ENCODE data around the gene SLC4A3. TPM values are rescaled to one million over a fixed set of nuclear protein-coding genes. Genes with fewer than 3 reads are reported as not detected.

SLC4A3 gene, protein sequence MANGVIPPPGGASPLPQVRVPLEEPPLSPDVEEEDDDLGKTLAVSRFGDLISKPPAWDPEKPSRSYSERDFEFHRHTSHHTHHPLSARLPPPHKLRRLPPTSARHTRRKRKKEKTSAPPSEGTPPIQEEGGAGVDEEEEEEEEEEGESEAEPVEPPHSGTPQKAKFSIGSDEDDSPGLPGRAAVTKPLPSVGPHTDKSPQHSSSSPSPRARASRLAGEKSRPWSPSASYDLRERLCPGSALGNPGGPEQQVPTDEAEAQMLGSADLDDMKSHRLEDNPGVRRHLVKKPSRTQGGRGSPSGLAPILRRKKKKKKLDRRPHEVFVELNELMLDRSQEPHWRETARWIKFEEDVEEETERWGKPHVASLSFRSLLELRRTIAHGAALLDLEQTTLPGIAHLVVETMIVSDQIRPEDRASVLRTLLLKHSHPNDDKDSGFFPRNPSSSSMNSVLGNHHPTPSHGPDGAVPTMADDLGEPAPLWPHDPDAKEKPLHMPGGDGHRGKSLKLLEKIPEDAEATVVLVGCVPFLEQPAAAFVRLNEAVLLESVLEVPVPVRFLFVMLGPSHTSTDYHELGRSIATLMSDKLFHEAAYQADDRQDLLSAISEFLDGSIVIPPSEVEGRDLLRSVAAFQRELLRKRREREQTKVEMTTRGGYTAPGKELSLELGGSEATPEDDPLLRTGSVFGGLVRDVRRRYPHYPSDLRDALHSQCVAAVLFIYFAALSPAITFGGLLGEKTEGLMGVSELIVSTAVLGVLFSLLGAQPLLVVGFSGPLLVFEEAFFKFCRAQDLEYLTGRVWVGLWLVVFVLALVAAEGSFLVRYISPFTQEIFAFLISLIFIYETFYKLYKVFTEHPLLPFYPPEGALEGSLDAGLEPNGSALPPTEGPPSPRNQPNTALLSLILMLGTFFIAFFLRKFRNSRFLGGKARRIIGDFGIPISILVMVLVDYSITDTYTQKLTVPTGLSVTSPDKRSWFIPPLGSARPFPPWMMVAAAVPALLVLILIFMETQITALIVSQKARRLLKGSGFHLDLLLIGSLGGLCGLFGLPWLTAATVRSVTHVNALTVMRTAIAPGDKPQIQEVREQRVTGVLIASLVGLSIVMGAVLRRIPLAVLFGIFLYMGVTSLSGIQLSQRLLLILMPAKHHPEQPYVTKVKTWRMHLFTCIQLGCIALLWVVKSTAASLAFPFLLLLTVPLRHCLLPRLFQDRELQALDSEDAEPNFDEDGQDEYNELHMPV
- 13.5 TPM for total RNA-seq

DNA sequence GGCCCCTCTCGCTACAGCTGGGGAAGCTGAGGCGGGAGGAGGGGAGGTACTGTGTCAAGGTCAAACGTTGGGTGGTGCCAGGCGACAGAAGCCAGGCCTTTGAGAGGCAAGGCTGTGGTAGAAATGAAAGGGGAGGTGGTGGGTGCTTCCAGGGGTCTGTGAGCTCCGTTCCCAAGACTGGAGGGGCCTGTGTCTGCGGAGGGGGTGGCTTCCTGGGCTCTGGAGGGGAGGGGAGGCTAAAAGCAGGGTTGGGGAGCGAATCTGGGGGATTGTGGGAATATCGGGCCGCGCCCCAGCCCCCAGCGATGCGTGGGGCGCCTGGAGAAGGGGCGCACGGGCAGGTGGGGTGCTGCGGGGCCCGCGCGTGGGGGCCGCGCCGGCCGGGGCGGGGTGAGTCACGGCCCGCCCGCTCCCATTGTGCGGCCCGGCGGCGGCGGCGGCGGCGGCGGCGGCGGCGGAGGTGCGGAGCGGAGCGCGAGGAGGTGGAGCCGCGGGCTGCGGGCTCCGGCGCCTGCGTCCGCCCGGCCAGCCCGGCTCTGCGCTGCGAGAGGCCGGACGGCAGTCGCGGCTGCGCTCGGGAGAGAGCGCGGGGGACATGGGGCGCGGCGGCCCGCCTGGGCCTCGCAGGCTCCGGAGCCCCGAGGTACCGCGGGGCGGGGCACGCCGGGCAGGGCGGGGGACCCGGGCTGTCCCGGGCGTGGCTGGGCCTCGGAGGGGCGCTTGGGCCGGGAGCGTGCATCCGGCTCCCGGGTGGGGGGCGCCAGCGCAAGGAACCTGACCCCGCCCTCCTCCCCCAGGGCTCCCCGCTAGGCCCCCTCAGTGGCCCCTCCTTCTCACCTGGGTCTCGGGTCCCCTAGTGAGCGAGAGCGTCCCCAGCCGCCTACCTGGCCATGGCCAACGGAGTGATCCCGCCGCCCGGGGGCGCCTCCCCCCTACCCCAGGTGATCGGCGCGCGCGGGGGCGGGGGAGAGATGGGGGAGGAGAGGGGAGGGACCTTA is at the start of gene SLC4A3:
TSS of gene SLC4A3 (plus strand) at position 528 of the 998 bp plus-strand sequence. CDS start at position 891, 363 bp downstream.
- Histone ChIP-seq H3K4me3 (peak within 1 kb of the TSS; percentile 45 to 82), H3K4me1 (peaks cover 12% of the 10 kb centered on the region), H3K36me3 (no peaks in the 10 kb centered on the region), H3K9me3 (no peaks in the 10 kb centered on the region), H3K27ac (peak within 1 kb of the TSS; percentile 7), H3K27me3 (no peaks in the 10 kb centered on the region)
- intact Hi-C loops (cut with DNase I) = no loop called here
- TF ChIP-seq, protein P1, sequence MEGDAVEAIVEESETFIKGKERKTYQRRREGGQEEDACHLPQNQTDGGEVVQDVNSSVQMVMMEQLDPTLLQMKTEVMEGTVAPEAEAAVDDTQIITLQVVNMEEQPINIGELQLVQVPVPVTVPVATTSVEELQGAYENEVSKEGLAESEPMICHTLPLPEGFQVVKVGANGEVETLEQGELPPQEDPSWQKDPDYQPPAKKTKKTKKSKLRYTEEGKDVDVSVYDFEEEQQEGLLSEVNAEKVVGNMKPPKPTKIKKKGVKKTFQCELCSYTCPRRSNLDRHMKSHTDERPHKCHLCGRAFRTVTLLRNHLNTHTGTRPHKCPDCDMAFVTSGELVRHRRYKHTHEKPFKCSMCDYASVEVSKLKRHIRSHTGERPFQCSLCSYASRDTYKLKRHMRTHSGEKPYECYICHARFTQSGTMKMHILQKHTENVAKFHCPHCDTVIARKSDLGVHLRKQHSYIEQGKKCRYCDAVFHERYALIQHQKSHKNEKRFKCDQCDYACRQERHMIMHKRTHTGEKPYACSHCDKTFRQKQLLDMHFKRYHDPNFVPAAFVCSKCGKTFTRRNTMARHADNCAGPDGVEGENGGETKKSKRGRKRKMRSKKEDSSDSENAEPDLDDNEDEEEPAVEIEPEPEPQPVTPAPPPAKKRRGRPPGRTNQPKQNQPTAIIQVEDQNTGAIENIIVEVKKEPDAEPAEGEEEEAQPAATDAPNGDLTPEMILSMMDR (IDR thresholded peaks at IDR 0.05) = no peak
- TF ChIP-seq POLR2A (IDR thresholded peaks at IDR 0.05) = no peak
- TF ChIP-seq POLR2AphosphoS5 (IDR thresholded peaks at IDR 0.05; ENCODE audit: insufficient read depth in 1 of 2, low read depth in 1 of 2) = no peak
- no peak for DNase-seq (ENCODE audit: extremely low spot score in 2 of 2)

GRCh38 chr2:219578811-219579613 is 48.4 kb upstream of the SLC4A3 start:
- H3K27ac ChIP-seq = no peak overlapping the region
- H3K4me3 ChIP-seq = no peak overlapping the region
- no peaks in the 10 kb centered on the region for H3K9me3 ChIP-seq
- H3K4me1 ChIP-seq = no peaks in the 10 kb centered on the region
- intact Hi-C loops (cut with DNase I) = no loop called here
- H3K36me3 ChIP-seq = no peaks in the 10 kb centered on the region
- DNase-seq (ENCODE audit: extremely low spot score in 2 of 2) = no peak
- TF ChIP-seq POLR2A (IDR thresholded peaks at IDR 0.05) (no peak), POLR2AphosphoS5 (IDR thresholded peaks at IDR 0.05; ENCODE audit: insufficient read depth in 1 of 2, low read depth in 1 of 2) (no peak)
- no peaks in the 10 kb centered on the region for H3K27me3 ChIP-seq

DNA sequence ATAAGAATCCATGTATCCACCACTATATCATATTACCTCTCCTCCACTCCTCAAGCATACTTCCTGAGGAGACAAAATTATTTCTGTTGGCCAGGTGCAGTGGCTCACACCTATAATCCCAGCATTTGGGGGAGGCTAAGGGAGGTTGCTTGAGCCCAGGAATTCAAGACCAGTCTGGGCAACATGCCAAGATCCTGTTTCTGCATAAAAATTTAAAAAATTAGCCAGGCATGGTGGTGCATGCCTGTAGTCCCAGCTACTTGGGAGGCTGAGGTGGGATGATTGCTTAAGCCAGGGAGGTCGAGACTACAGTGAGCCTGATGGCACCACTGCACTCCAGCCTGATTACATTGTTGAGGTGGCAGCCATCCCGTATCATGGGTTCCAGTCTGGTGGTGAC is 46.1 kb upstream of the SLC4A3 start:
- H3K27me3 ChIP-seq = no peaks in the 10 kb centered on the region
- H3K36me3 ChIP-seq = no peaks in the 10 kb centered on the region
- no peak for DNase-seq (ENCODE audit: extremely low spot score in 2 of 2)
- intact Hi-C loops (cut with DNase I) = no loop called here
- H3K9me3 ChIP-seq = no peaks in the 10 kb centered on the region
- TF ChIP-seq POLR2A (IDR thresholded peaks at IDR 0.05) (no peak), POLR2AphosphoS5 (IDR thresholded peaks at IDR 0.05; ENCODE audit: insufficient read depth in 1 of 2, low read depth in 1 of 2) (no peak)
- TF ChIP-seq, protein P1 (IDR thresholded peaks at IDR 0.05) = no peak
- no peak overlapping the region for H3K27ac ChIP-seq
- H3K4me3 ChIP-seq = no peak overlapping the region
- H3K4me1 ChIP-seq = no peaks in the 10 kb centered on the region

DNA sequence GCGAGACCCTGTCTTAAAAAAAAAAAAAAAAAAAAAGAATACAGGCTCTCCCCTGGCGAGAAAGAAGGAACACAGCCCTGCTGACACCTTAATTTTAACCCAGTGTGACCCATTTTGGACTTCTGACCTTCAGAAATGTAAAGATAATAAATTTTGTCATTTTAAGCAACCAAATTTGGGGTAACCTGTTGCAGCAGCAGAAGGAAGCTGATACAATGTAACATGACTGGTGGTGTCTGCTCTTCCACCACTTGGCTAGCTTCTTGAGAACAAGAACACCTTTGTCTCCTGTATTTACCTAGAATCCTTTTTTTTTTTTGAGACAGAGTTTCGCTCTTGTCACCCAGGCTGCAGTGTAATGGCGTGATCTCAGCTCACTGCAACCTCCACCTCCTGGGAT is 36.3 kb upstream of the SLC4A3 start:
- TF ChIP-seq POLR2A (IDR thresholded peaks at IDR 0.05) (no peak), POLR2AphosphoS5 (IDR thresholded peaks at IDR 0.05; ENCODE audit: insufficient read depth in 1 of 2, low read depth in 1 of 2) (no peak)
- TF ChIP-seq, protein P1 (IDR thresholded peaks at IDR 0.05) = no peak
- H3K9me3 ChIP-seq = no peaks in the 10 kb centered on the region
- no peak overlapping the region for H3K27ac ChIP-seq
- no peak overlapping the region for H3K4me3 ChIP-seq
- DNase-seq (ENCODE audit: extremely low spot score in 2 of 2) = no peak
- H3K36me3 ChIP-seq = no peaks in the 10 kb centered on the region
- H3K4me1 ChIP-seq = no peaks in the 10 kb centered on the region
- no peaks in the 10 kb centered on the region for H3K27me3 ChIP-seq
- intact Hi-C loops (cut with DNase I) = no loop called here

Measured in vagina (tissue), 2 donors.